IPS-15b (cell line): Measurements from ENCODE around the gene SERTAD2.

Source experiments
- H3K27me3 ChIP-seq: one replicate; pipeline ENCODE4 v1.6.1; 2013; ENCODE audit warnings: low read length; ENCODE audit not compliant: control insufficient read depth, insufficient read depth
- H3K36me3 ChIP-seq: one replicate; pipeline ENCODE4 v1.6.1; 2013; ENCODE audit warnings: low read length; ENCODE audit not compliant: control insufficient read depth, insufficient read depth
- H3K4me1 ChIP-seq: one replicate; pipeline ENCODE4 v1.6.1; 2013; ENCODE audit warnings: mild to moderate bottlenecking, low read length; ENCODE audit not compliant: control insufficient read depth, insufficient read depth
- H3K4me3 ChIP-seq: one replicate; pipeline ENCODE4 v1.5.1; 2013; ENCODE audit warnings: low read depth, low read length
- H3K9ac ChIP-seq: one replicate; pipeline ENCODE4 v1.6.1; 2013; ENCODE audit warnings: low read depth, mild to moderate bottlenecking, low read length
- H3K9me3 ChIP-seq: one replicate; pipeline ENCODE4 v1.6.1; 2013; ENCODE audit warnings: mild to moderate bottlenecking, low read length; ENCODE audit not compliant: control insufficient read depth, insufficient read depth

Gene SERTAD2

GRCh38 chr2:64686283-64686956 lies 32.7 kb upstream of the SERTAD2 start:
- H3K4me1 ChIP-seq = peaks cover 3% of the 10 kb centered on the region
- H3K27me3 ChIP-seq = no peaks in the 10 kb centered on the region
- no peaks in the 10 kb centered on the region for H3K36me3 ChIP-seq
- H3K4me3 ChIP-seq = no peak overlapping the region
- H3K9ac ChIP-seq = no peak overlapping the region
- no peaks in the 10 kb centered on the region for H3K9me3 ChIP-seq

- Histone ChIP-seq H3K9ac (no peak overlapping the region), H3K9me3 (no peaks in the 10 kb centered on the region), H3K27me3 (no peaks in the 10 kb centered on the region), H3K4me3 (no peak overlapping the region), H3K4me1 (peaks cover 3% of the 10 kb centered on the region), H3K36me3 (no peaks in the 10 kb centered on the region)
Observed at GRCh38 chr2:64685430-64685829, 31.7 kb upstream of the SERTAD2 start.

DNA sequence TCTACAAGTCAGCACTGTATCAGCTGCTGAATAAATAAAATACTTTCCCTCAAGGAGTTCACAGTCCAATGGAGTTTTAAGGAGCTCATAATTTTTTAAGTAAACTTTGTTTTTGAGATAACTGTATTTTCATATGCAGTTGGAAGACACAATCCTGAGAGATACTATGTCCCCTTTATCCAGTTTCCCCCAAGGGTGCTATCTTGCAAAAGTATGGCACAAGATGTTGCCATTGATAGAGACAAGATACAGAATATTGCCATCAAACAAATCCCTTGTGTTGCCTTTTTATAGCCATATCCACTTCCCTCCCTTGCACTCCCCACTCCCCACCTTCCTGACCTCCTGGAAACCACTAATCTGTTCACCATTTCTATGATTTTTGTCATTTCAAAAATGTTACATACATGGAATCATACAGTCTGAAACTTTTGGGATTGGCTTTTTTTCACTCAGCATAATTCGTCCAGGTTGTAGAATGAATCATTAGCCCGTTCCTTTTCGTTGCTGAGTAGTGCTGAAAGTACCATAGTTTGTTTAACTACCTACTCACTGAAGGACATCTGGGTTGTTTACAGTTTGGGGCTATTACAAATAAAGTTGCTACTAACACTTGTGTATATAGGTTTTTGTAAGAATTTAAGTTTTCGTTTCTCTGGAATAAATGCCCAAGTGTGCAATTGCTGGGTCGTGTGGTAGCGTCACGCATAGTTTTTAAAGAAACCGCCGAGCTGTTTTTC lies 30.2 kb upstream of the SERTAD2 start:
- no peaks in the 10 kb centered on the region for H3K36me3 ChIP-seq
- no peaks in the 10 kb centered on the region for H3K27me3 ChIP-seq
- H3K9me3 ChIP-seq = no peaks in the 10 kb centered on the region
- H3K4me1 ChIP-seq = peaks cover 5% of the 10 kb centered on the region
- H3K4me3 ChIP-seq = no peak overlapping the region
- no peak overlapping the region for H3K9ac ChIP-seq

DNA sequence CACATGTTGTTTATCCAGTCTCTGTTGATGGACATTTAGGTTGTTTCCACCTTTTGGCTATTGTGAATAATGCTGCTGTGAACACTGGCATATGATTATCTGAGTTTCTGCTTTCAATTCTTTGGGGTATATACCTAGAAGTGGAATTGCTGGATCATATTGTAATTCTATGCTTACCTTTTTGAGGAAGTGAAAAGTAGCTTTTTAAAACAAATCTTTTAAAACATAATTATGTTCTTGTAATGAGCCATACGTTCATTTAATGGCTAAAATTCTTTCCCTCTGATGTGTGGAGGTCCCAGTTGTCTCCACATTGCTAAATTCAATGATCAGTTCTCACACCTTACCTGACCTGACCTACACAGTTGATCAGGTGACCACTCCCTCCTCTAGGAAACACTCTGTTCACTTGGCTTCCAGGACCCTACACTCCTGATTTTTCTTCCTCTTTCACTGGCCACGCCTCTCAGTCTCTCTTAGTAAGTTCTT lies 27.8 kb upstream of the SERTAD2 start:
- Histone ChIP-seq H3K27me3 (no peaks in the 10 kb centered on the region), H3K9me3 (no peaks in the 10 kb centered on the region), H3K9ac (no peak overlapping the region), H3K36me3 (no peaks in the 10 kb centered on the region), H3K4me1 (peaks cover 9% of the 10 kb centered on the region), H3K4me3 (no peak overlapping the region)

DNA sequence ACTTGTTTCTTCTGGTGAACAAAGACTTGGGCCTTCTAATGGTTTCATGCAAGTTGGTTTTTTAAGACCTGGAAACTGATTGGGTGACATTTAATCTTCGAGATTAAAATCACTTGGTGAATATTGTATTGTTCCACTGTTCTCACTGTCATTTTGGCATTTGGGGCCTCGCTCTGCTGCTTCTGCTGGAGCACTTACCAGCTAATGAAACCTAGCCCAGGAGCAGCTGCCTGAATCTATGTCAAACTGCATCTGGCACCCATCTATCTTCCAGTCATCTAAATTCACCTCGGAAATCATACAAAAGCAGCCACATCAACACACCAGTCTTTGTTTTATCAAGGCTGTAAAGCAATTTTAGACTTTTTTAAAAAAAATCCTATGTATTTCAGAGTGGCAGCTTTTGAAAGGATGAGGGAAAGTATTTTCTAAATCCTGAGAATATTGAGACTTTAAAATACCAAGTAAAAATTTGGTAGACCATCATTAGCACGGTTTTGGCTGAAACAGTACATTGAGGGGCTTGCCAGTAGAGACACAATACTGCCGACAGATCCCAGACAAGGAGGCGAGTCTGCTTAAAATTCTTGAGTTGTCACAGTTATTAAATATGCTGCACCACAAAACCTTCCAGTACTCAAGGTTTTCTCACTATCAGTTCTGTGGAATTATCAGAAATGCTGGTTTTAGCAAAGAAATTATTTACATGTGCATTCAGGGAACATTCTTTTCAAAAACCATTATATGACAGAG lies 26.1 kb upstream of the SERTAD2 start:
- Histone ChIP-seq H3K9ac (no peak overlapping the region), H3K4me3 (no peak overlapping the region), H3K9me3 (no peaks in the 10 kb centered on the region), H3K27me3 (no peaks in the 10 kb centered on the region), H3K4me1 (peaks cover 7% of the 10 kb centered on the region), H3K36me3 (no peaks in the 10 kb centered on the region)

GRCh38 chr2:64678771-64679590 lies 25.3 kb upstream of the SERTAD2 start:
- H3K4me1 ChIP-seq = peaks cover 7% of the 10 kb centered on the region
- H3K27me3 ChIP-seq = no peaks in the 10 kb centered on the region

DNA sequence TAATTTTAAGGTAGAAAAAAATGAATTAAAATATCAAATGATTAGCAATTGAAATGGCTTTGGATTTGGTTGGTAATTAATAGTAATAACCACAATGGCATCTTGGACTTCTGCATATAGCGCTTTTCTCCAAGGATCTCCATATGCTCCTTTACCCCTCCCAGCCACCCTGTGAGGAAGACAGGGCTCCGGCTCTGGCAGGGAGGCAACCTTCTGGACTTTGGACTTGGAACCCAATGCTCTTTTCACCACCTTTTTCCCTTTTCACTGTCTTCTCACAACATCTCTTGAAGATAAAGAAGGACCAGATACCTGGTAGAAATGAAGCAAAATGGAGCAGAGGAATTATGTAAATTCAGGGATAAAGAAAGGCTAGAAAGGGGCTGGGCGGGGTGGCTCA lies 23.8 kb upstream of the SERTAD2 start:
- Histone ChIP-seq H3K4me3 (no peak overlapping the region), H3K4me1 (peaks cover 7% of the 10 kb centered on the region), H3K27me3 (no peaks in the 10 kb centered on the region), H3K9ac (no peak overlapping the region), H3K36me3 (no peaks in the 10 kb centered on the region), H3K9me3 (no peaks in the 10 kb centered on the region)

More at GRCh38 chr2:64678771-64679590, 25.3 kb upstream of the SERTAD2 start:
- Histone ChIP-seq H3K4me3 (no peak overlapping the region), H3K9ac (no peak overlapping the region), H3K36me3 (no peaks in the 10 kb centered on the region), H3K9me3 (no peaks in the 10 kb centered on the region)

GRCh38 chr2:64675860-64676259 lies 22.1 kb upstream of the SERTAD2 start:
- H3K36me3 ChIP-seq = no peaks in the 10 kb centered on the region
- no peaks in the 10 kb centered on the region for H3K9me3 ChIP-seq
- H3K4me1 ChIP-seq = peaks cover 7% of the 10 kb centered on the region
- H3K9ac ChIP-seq = no peak overlapping the region
- no peak overlapping the region for H3K4me3 ChIP-seq
- H3K27me3 ChIP-seq = no peaks in the 10 kb centered on the region

- Histone ChIP-seq H3K9ac (no peak overlapping the region), H3K36me3 (no peaks in the 10 kb centered on the region), H3K9me3 (no peaks in the 10 kb centered on the region), H3K27me3 (peaks cover 5% of the 10 kb centered on the region), H3K4me3 (no peak overlapping the region), H3K4me1 (no peaks in the 10 kb centered on the region)
Observed at GRCh38 chr2:64672708-64673107, 19.0 kb upstream of the SERTAD2 start.

- no peak overlapping the region for H3K9ac ChIP-seq
- H3K27me3 ChIP-seq = peaks cover 7% of the 10 kb centered on the region
- H3K9me3 ChIP-seq = no peaks in the 10 kb centered on the region
- no peaks in the 10 kb centered on the region for H3K36me3 ChIP-seq
- H3K4me1 ChIP-seq = peaks cover 11% of the 10 kb centered on the region
- no peak overlapping the region for H3K4me3 ChIP-seq
Observed at GRCh38 chr2:64670047-64670446, 16.3 kb upstream of the SERTAD2 start.

DNA sequence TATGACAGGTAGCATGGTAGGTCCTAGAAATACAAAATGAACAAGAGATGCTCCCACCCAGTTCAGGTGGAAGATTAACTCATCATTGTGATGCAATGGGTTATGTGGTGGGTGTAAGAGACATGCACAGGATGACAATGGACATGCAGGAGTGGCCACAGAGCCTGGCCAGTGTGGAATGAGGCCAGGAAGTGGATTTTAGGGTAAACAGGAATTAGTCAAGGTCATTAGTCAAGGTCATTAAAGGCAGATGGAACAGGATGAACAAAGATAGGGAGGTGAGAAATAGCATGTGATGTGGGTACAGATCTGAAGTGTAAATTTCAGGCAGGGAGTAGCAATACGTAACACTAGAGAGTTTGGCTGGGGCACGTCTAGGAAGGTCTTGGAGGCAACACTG lies 15.6 kb upstream of the SERTAD2 start:
- Histone ChIP-seq H3K4me3 (no peak overlapping the region), H3K27me3 (peaks cover 7% of the 10 kb centered on the region), H3K9ac (no peak overlapping the region), H3K36me3 (no peaks in the 10 kb centered on the region), H3K4me1 (peaks cover 11% of the 10 kb centered on the region), H3K9me3 (no peaks in the 10 kb centered on the region)
